Stimulated activated CD8-positive, alpha-beta memory T cell treated with anti-CD3 and anti-CD28 coated beads, Interleukin-15, amount 100 ng/mL, for 24 hours (primary cell): ENCODE data around the gene USP10.

ENCODE experiments used
- DNase-seq: peaks from one replicate; pipeline ENCODE4 v3.0.0-alpha.2; 2020; ENCODE audit warnings: low read depth

Gene USP10

GRCh38 chr16:84699147-84699711 is 571 bp upstream of the USP10 start:
- DNase-seq = no peak

- DNase-seq = no peak
Measured at GRCh38 chr16:84700446-84701300, 873 bp downstream of the USP10 start.

- DNase-seq = no peak
Measured at GRCh38 chr16:84703681-84704080, 3.9 kb downstream of the USP10 start.

- DNase-seq = no peak
Measured at GRCh38 chr16:84704253-84704652, 4.5 kb downstream of the USP10 start.

- no peak for DNase-seq
Measured at GRCh38 chr16:84706856-84707255, 7.1 kb downstream of the USP10 start.

- DNase-seq = no peak
Measured at GRCh38 chr16:84709609-84710008, 9.8 kb downstream of the USP10 start.

- no peak for DNase-seq
Measured at GRCh38 chr16:84710686-84711085, 10.9 kb downstream of the USP10 start.

- DNase-seq = no peak
Measured at GRCh38 chr16:84712138-84712671, 12.4 kb downstream of the USP10 start.

GRCh38 chr16:84712801-84713775 is 13.3 kb downstream of the USP10 start:
- no peak for DNase-seq

GRCh38 chr16:84714028-84714427 is 14.2 kb downstream of the USP10 start:
- DNase-seq = no peak

- DNase-seq = no peak
Measured at GRCh38 chr16:84715424-84715823, 15.6 kb downstream of the USP10 start.

GRCh38 chr16:84715854-84716253 is 16.1 kb downstream of the USP10 start:
- no peak for DNase-seq

- no peak for DNase-seq
Measured at GRCh38 chr16:84716740-84717139, 16.9 kb downstream of the USP10 start.

GRCh38 chr16:84717484-84717883 is 17.7 kb downstream of the USP10 start:
- no peak for DNase-seq

- no peak for DNase-seq
Measured at GRCh38 chr16:84720177-84720579, 20.4 kb downstream of the USP10 start.

GRCh38 chr16:84722068-84722467 is 22.3 kb downstream of the USP10 start:
- no peak for DNase-seq

GRCh38 chr16:84723906-84724305 is 24.1 kb downstream of the USP10 start:
- DNase-seq = no peak

- DNase-seq = no peak
Measured at GRCh38 chr16:84724606-84725309, 25.0 kb downstream of the USP10 start.

GRCh38 chr16:84725481-84726078 is 25.8 kb downstream of the USP10 start:
- no peak for DNase-seq

GRCh38 chr16:84726079-84726668 is 26.4 kb downstream of the USP10 start:
- DNase-seq = peak; percentile 70
